Cardiac atrium fibroblast (primary cell): ENCODE measurements around the gene DTD1. TPM values are rescaled to one million over a fixed set of nuclear protein-coding genes. Genes with fewer than 3 reads are reported as not detected.

Experiments
- total RNA-seq: library from RNA; depleted of rRNA; stranded (reverse); fragments of >200 nt; gene quantifications from 2 replicates; pipeline ENCODE4 v1.2.3, GENCODE V29; 2015

DTD1 gene, protein sequence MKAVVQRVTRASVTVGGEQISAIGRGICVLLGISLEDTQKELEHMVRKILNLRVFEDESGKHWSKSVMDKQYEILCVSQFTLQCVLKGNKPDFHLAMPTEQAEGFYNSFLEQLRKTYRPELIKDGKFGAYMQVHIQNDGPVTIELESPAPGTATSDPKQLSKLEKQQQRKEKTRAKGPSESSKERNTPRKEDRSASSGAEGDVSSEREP
- total RNA-seq, result 57.5 and 58.3 TPM in 2 replicates

DNA sequence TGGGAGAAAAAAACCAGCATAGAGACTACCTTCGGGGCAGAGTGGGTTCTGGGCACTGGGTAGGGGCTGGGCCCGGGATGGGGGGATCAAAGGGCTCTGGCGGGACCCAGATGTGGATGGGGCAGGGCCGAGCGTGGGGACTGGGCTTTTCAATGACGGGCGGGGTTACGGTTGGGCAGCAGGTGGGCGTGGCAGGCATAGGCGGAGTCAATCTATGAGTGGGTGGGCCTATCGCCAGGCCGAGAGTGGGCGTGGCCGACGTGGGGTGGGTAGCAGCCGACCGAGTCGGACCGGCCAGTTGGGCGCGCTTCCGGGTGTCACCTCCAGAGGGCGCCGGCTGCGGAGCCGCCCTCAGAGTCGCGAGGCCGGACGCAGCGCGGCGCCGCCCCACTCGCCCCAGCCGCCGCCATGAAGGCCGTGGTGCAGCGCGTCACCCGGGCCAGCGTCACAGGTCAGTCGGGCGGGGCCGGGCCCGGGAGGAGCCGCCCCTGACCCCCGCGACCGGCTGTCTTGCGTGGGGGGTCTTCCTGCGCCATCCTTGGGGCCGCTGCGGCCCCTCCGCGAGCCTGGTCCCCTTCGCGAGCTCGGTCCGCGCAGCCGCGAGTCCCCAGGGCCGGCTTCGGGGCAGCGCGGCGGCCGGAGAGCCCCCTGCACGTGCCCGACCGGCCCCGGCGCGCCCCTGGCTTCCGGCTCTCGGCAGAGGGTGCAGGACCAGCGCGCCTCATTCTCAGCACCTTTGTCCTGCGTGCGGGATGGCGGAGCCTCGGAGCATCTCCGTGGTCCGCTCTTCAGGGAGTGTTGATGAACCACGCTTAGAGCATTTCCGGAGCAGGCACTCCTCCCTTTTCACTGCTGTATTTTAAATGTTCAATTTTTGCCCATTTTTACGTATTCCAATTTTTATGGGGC, at the start of gene DTD1:
TSS of gene DTD1 (plus strand) at position 390 of the 909 bp plus-strand sequence. CDS start at position 409, 19 bp downstream.

GRCh38 chr20:18566892-18567738, 20.7 kb upstream of the DTD1 start, which contains the start of gene SMIM26:
Gene SMIM26, plus strand, starts transcription at chr20:18567432. Its CDS starts 47 bp downstream, at chr20:18567479.

DNA sequence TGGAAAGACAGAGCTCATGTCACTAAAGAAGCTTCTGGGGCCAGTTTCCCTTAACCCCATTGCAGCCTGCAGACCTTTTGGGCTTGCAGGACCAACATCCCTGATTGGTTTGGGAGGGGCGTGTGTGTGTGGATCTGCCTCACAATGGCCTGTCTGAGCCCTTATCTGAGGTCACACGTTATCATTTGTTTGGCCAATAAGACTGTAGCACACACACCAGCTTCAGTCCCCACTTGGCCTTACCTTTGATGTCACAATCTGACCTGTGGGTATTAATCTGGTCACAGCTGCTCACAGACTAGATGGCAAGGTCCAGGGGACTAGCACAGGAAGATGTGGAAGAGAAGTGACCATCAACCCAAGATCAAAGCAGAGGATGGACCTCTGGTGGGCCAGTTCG, 225.6 kb downstream of the DTD1 start, which contains the start of gene SCP2D1:
TSS of gene SCP2D1 (plus strand) at position 301 of the 400 bp plus-strand sequence. CDS start at position 334, 33 bp downstream.

Other genes starting within 250 kb of the DTD1 start
- 0.16 and 0.36 TPM in 2 replicates for gene DZANK1, start 121.0 kb upstream of the DTD1 start, total RNA-seq
- gene POLR3F, start 120.7 kb upstream of the DTD1 start, total RNA-seq, result 4.7 and 10.3 TPM in 2 replicates
- 6.9 and 11.8 TPM in 2 replicates for gene RBBP9, start 90.8 kb upstream of the DTD1 start, total RNA-seq
- gene SEC23B, start 80.1 kb upstream of the DTD1 start, total RNA-seq, result 30.1 and 43.9 TPM in 2 replicates
- 49.5 and 71.1 TPM in 2 replicates for gene SMIM26, start 20.6 kb upstream of the DTD1 start, total RNA-seq
- gene SCP2D1, start 225.7 kb downstream of the DTD1 start, total RNA-seq, result not detected in 2 replicates